GM12878 (cell line): Measurements from ENCODE around the gene SPIRE1. TPM values are rescaled to one million over a fixed set of nuclear protein-coding genes. Genes with fewer than 3 reads are reported as not detected.

Experiments used
- ATAC-seq: fragments of 200-7000 bp; cut with Tn5 transposase; 3 replicates; pipeline ENCODE4 v1.9.1; 2020; ENCODE audit warnings: mild to moderate bottlenecking, moderate library complexity
- BruUV-seq: library from RNA; stranded (reverse); fragments of 400-500 nt; replicated peaks from 2 replicates; lab custom pipeline; 2021; lab: Mats Ljungman, UMichigan
- CTCF ChIA-PET: fragments of 300-600 bp; sonication (Branson Sonifier 250); formaldehyde crosslinking; extraction: SDS; loops from one replicate; lab custom pipeline; 2021; ENCODE audit warnings: inconsistent platforms; lab: Yijun Ruan, JAX
- POLR2A ChIA-PET: fragments of 350-600 bp; formaldehyde crosslinking; extraction: SDS; loops from one replicate; lab custom pipeline; 2021; ENCODE audit warnings: inconsistent platforms; lab: Charles Lee
- RAD21 ChIA-PET: fragments of 300-600 bp; sonication (Branson Sonifier 250); formaldehyde crosslinking; loops from one replicate; lab custom pipeline; 2023; ENCODE audit warnings: antibody characterized with exemption; ENCODE audit not compliant: unreplicated experiment; lab: Charles Lee
- SMC1A ChIA-PET: fragments of 300-600 bp; sonication (Branson Sonifier 250); formaldehyde crosslinking; loops from one replicate; lab custom pipeline; 2023; ENCODE audit not compliant: unreplicated experiment, uncharacterized antibody; lab: Charles Lee
- DNase-seq: peaks from one replicate; pipeline ENCODE4 v3.0.0-alpha.2; 2011; ENCODE audit warnings: low read depth, low spot score
- FAIRE-seq: peaks from 3 replicates; lab custom pipeline; 2011; peaks lifted over from hg19 to GRCh38; lab: Jason Lieb, UNC
- H2AFZ ChIP-seq: 2 replicates; pipeline ENCODE4 v1.6.0; 2011; ENCODE audit warnings: low read depth, low read length, control low read depth; ENCODE audit not compliant: control insufficient read depth
- H3K27ac ChIP-seq: 2 replicates; pipeline ENCODE4 v1.5.1; 2011; ENCODE audit warnings: control low read depth; ENCODE audit not compliant: control insufficient read depth, insufficient read depth
- H3K27me3 ChIP-seq, 2 experiments: replicated peaks in 1 of 2; 2 replicates each; pipeline versions ENCODE4 v1.6.0 to v1.6.1; 2011; ENCODE audit warnings: low read length in 1 of 2; ENCODE audit not compliant: control insufficient read depth in 2 of 2, insufficient read depth in 2 of 2
- H3K36me3 ChIP-seq, 2 experiments: 2 replicates each; pipeline ENCODE4 v1.5.1; 2011; ENCODE audit warnings: low read length in 1 of 2; ENCODE audit not compliant: control insufficient read depth in 2 of 2, insufficient read depth in 2 of 2
- H3K4me1 ChIP-seq: 2 replicates; pipeline ENCODE4 v1.6.1; 2011; ENCODE audit warnings: mild to moderate bottlenecking, low read length, moderate library complexity, mixed read lengths; ENCODE audit not compliant: control insufficient read depth, insufficient read depth
- H3K4me2 ChIP-seq: 2 replicates; pipeline ENCODE4 v1.6.0; 2011; ENCODE audit warnings: control low read depth; ENCODE audit not compliant: control insufficient read depth, insufficient read depth
- H3K4me3 ChIP-seq: fragments of 200-600 bp; sonication (generic); 2 replicates; pipeline ENCODE4 v1.5.1; 2016
- H3K79me2 ChIP-seq: 2 replicates; pipeline ENCODE4 v1.6.0; 2011; ENCODE audit warnings: low read length; ENCODE audit not compliant: control insufficient read depth, insufficient read depth
- H3K9ac ChIP-seq: 2 replicates; pipeline ENCODE4 v1.8.0; 2011; ENCODE audit warnings: low read length, control low read depth, mixed read lengths; ENCODE audit not compliant: control insufficient read depth, insufficient read depth
- H3K9me3 ChIP-seq: replicated peaks from 3 replicates; pipeline ENCODE4 v1.5.1; 2011; ENCODE audit warnings: mild to moderate bottlenecking, low read length; ENCODE audit not compliant: control insufficient read depth, insufficient read depth
- H4K20me1 ChIP-seq: 2 replicates; pipeline ENCODE4 v1.6.0; 2011; ENCODE audit not compliant: control insufficient read depth, insufficient read depth
- ASH2L ChIP-seq: fragments of 300-600, 200-600 bp; sonication (generic); IDR thresholded peaks from 2 replicates; pipeline ENCODE4 v1.6.1; 2017; ENCODE audit warnings: low read depth, mild to moderate bottlenecking, borderline replicate concordance
- BCL3 ChIP-seq: IDR thresholded peaks from 2 replicates; pipeline ENCODE4 v1.6.1; 2011; ENCODE audit warnings: borderline replicate concordance, low read depth, mild to moderate bottlenecking, moderate library complexity, low read length; ENCODE audit not compliant: insufficient read depth, poor library complexity, severe bottlenecking
- BMI1 ChIP-seq: fragments of 450-650 bp; IDR thresholded peaks from 2 replicates; pipeline ENCODE4 v1.6.1; 2016; ENCODE audit warnings: mild to moderate bottlenecking, moderate library complexity, borderline replicate concordance
- CBFB ChIP-seq: IDR thresholded peaks from 2 replicates; pipeline ENCODE4 v1.6.1; 2016; ENCODE audit warnings: antibody characterized with exemption, low read depth
- CHD4 ChIP-seq: fragments of 200-600 bp; sonication (generic); IDR thresholded peaks from 2 replicates; pipeline ENCODE4 v1.6.1; 2016; ENCODE audit warnings: mild to moderate bottlenecking
- CREM ChIP-seq: IDR thresholded peaks from 2 replicates; pipeline ENCODE4 v1.6.1; 2014; ENCODE audit warnings: antibody characterized with exemption, low read depth
- IRF5 ChIP-seq: fragments of 450-650 bp; IDR thresholded peaks from 2 replicates; pipeline ENCODE4 v1.6.1; 2017; ENCODE audit warnings: borderline replicate concordance
- MEF2A ChIP-seq: IDR thresholded peaks from 2 replicates; pipeline ENCODE4 v1.6.1; 2011; ENCODE audit warnings: low read depth, mild to moderate bottlenecking, low read length, moderate library complexity; ENCODE audit not compliant: insufficient read depth
- MTA2 ChIP-seq: fragments of 450-650 bp; IDR thresholded peaks from 2 replicates; pipeline ENCODE4 v1.6.1; 2016; ENCODE audit warnings: low read depth, mild to moderate bottlenecking, moderate library complexity
- PAX8 ChIP-seq: fragments of 450-650 bp; IDR thresholded peaks from 2 replicates; pipeline ENCODE4 v1.6.1; 2017; ENCODE audit warnings: mild to moderate bottlenecking, moderate library complexity
- POU2F2 ChIP-seq: IDR thresholded peaks from 3 replicates; pipeline ENCODE4 v1.6.1; 2011; ENCODE audit warnings: low read depth, mild to moderate bottlenecking, low read length, borderline replicate concordance
- RAD21 ChIP-seq: IDR thresholded peaks from 2 replicates; pipeline ENCODE4 v1.6.1; 2011; ENCODE audit warnings: mild to moderate bottlenecking, low read depth, low read length, moderate library complexity; ENCODE audit not compliant: insufficient read depth
- SMAD1 ChIP-seq: fragments of 450-650 bp; IDR thresholded peaks from 2 replicates; pipeline ENCODE4 v1.6.1; 2018; ENCODE audit warnings: mild to moderate bottlenecking, low read depth; ENCODE audit not compliant: partially characterized antibody
- STAT3 ChIP-seq: IDR thresholded peaks from 2 replicates; pipeline ENCODE4 v1.6.1; 2011; ENCODE audit warnings: low read depth, low read length, improper control_type of control experiment
- SUPT20H ChIP-seq: IDR thresholded peaks from 2 replicates; pipeline ENCODE4 v1.6.1; 2011; ENCODE audit warnings: low read depth, mild to moderate bottlenecking, low read length, moderate library complexity, borderline replicate concordance; ENCODE audit not compliant: control insufficient read depth
- SUZ12 ChIP-seq: fragments of 200-600 bp; sonication (generic); IDR thresholded peaks from one replicate; pipeline ENCODE4 v1.6.1; 2018; ENCODE audit warnings: antibody characterized with exemption, mild to moderate bottlenecking; ENCODE audit not compliant: unreplicated experiment
- ZNF274 ChIP-seq: IDR thresholded peaks from one replicate; pipeline ENCODE4 v1.8.0; 2011; ENCODE audit not compliant: insufficient read length, insufficient read depth
- ZZZ3 ChIP-seq: IDR thresholded peaks from 2 replicates; pipeline ENCODE4 v1.6.1; 2011; ENCODE audit warnings: low read depth; ENCODE audit not compliant: control insufficient read depth, insufficient read length
- WGBS: methylation state at CpG from one replicate; pipeline ENCODE4 v1.1.6; 2016; ENCODE audit warnings: low lambda C conversion rate; ENCODE audit not compliant: insufficient replicate concordance, insufficient coverage; ENCODE audit errors: missing lambda C conversion rate; 5-methylcytosine and 5-hydroxymethylcytosine counted together
- in situ Hi-C: fragments of 300-500 bp; cut with MboI; formaldehyde crosslinking; loops from 9 replicates; pipeline ENCODE4 v1.14.3; 2018; ENCODE audit warnings: mixed read lengths
- intact Hi-C: fragments of 100-400 bp; cut with micrococcal nuclease; formaldehyde crosslinking; loops from one replicate; pipeline ENCODE4 v1.14.2; 2022; ENCODE audit not compliant: unreplicated experiment
- polyA plus RNA-seq, 11 experiments: library from polyadenylated mRNA; depleted of rRNA in 4 of 11; unstranded in 6 of 11; stranded (reverse) in 5 of 11; fragments of >200 nt; fragmentation: Nextera tagmentation in 4 of 11; fragmentation: Illumina TruSeq in 1 of 11; extraction: Ambion mirVana in 4 of 11; extraction: Trizol in 1 of 11; gene quantifications; 1 replicate in 1 of 11; 2 replicates in 10 of 11; pipeline versions ENCODE4 v1.2.1 to v1.2.3, GENCODE V29; 2011 to 2016; ENCODE audit warnings: inconsistent platforms in 2 of 11, missing spikeins in 2 of 11, low read depth in 1 of 11
- total RNA-seq, 4 experiments: library from RNA; depleted of rRNA in 3 of 4; stranded (reverse); fragments of >200 nt in 3 of 4; fragmentation: Illumina TruSeq in 1 of 4; extraction: Trizol in 1 of 4; gene quantifications; 2 replicates each; pipeline versions ENCODE4 v1.2.1 to v1.2.3, GENCODE V29; 2013 to 2021
- TF ChIP-seq, protein P1 (sequence below): IDR thresholded peaks from 2 replicates; pipeline ENCODE4 v1.6.1; 2012; ENCODE audit warnings: low read depth, low read length, improper control_type of control experiment

The SPIRE1 gene
- total and polyA plus RNA-seq, 10 of the 15 experiments (the other 5 are each of a cell fraction or from before 2014, with no cell fraction given): 0.18 to 9.2 (median 4.3) TPM

GRCh38 chr18:12640881-12641200, 17.1 kb downstream of the SPIRE1 start:
- no peaks in the 10 kb centered on the region for H3K36me3 ChIP-seq
- no peak for DNase-seq
- H3K4me2 ChIP-seq: no peak overlapping the region
- no peak overlapping the region for H3K27ac ChIP-seq
- no peaks in the 10 kb centered on the region for H3K79me2 ChIP-seq
- ChIA-PET SMC1A (interaction anchor here (1.3 to 1.4 kb wide), 2 partner anchors 9 to 247 kb away, joined by 3 to 5 read pairs; no protein-coding TSS in a partner anchor), POLR2A (no interaction called here), RAD21 (no interaction called here), CTCF (interaction anchor here (1.3 kb wide), 1 partner anchor 18 kb away, joined by 3 read pairs; no protein-coding TSS in a partner anchor)
- 62% methylated on average over 6 of the region's 6 CpGs for WGBS
- H3K4me3 ChIP-seq: no peak overlapping the region
- no peak for FAIRE-seq
- no peak overlapping the region for H2AFZ ChIP-seq
- H4K20me1 ChIP-seq: no peaks in the 10 kb centered on the region
- no peaks in the 10 kb centered on the region for H3K9me3 ChIP-seq
- H3K9ac ChIP-seq: no peak overlapping the region
- BruUV-seq: no TSS peak
- H3K27me3 ChIP-seq: no peaks in the 10 kb centered on the region
- no peaks in the 10 kb centered on the region for H3K4me1 ChIP-seq
- intact Hi-C loops (no loop called here), in situ Hi-C loops (no loop called here)
- ATAC-seq: no peak
- no peak for TF ChIP-seq BMI1
- TF ChIP-seq STAT3: no peak
- no peak for TF ChIP-seq ZZZ3
- TF ChIP-seq MEF2A: no peak
- no peak for TF ChIP-seq BCL3
- no peak for TF ChIP-seq PAX8
- TF ChIP-seq CBFB: no peak
- TF ChIP-seq CHD4: no peak
- no peak for TF ChIP-seq RAD21
- no peak for TF ChIP-seq ASH2L
- TF ChIP-seq POU2F2: no peak
- no peak for TF ChIP-seq SUPT20H
- TF ChIP-seq, protein P1, sequence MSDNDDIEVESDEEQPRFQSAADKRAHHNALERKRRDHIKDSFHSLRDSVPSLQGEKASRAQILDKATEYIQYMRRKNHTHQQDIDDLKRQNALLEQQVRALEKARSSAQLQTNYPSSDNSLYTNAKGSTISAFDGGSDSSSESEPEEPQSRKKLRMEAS: no peak
- no peak for TF ChIP-seq IRF5
- no peak for TF ChIP-seq CREM
- no peak for TF ChIP-seq MTA2
- no peak for TF ChIP-seq SMAD1
- no peak for TF ChIP-seq ZNF274
- no peak for TF ChIP-seq SUZ12
